B cell (primary cell): ENCODE measurements around the gene SLC1A5. TPM values are rescaled to one million over a fixed set of nuclear protein-coding genes. Genes with fewer than 3 reads are reported as not detected.
A peak's percentile ranks its signal among the peaks of the same experiment; 100 is the strongest.

Source experiments
- ATAC-seq: fragments of 200-7000 bp; cut with Tn5 transposase; one replicate; pipeline ENCODE4 v1.10.0; 2021; ENCODE audit warnings: low read depth, mild to moderate bottlenecking, moderate number of reproducible peaks, moderate library complexity
- CTCF ChIA-PET: fragments of 350-600 bp; sonication (Branson Sonifier 250); formaldehyde crosslinking; loops from one replicate; lab custom pipeline; 2021; ENCODE audit warnings: antibody characterized with exemption, inconsistent platforms; lab: Charles Lee
- POLR2A ChIA-PET: fragments of 350-600 bp; sonication (Branson Sonifier 250); formaldehyde crosslinking; loops from one replicate; lab custom pipeline; 2021; ENCODE audit warnings: antibody characterized with exemption; lab: Charles Lee
- DNase-seq: peaks from one replicate; pipeline ENCODE4 v3.0.0; 2013
- H2AFZ ChIP-seq: 2 replicates; pipeline ENCODE4 v1.6.1; 2012; ENCODE audit warnings: mild to moderate bottlenecking, low read depth, low read length; ENCODE audit not compliant: insufficient read depth, poor library complexity, severe bottlenecking
- H3K27ac ChIP-seq, 2 donors: 1 replicate in 1 of 2; 2 replicates in 1 of 2; pipeline ENCODE4 v1.5.1; 2012 to 2013; ENCODE audit warnings: low read length in 2 of 2, mild to moderate bottlenecking in 2 of 2, moderate library complexity in 1 of 2
- H3K27me3 ChIP-seq, 4 experiments: fragments of 200-600 bp in 1 of 4; sonication (generic) in 1 of 4; replicated peaks in 1 of 4; 1 replicate in 2 of 4; 2 replicates in 2 of 4; pipeline versions ENCODE4 v1.6.1 to v1.7.0; 2013 to 2016; ENCODE audit warnings: low read length in 3 of 4, mild to moderate bottlenecking in 2 of 4, mixed read lengths in 1 of 4, moderate library complexity in 1 of 4; ENCODE audit not compliant: insufficient read depth in 4 of 4, control insufficient read depth in 3 of 4; ENCODE audit errors: control extremely low read depth in 1 of 4
- H3K36me3 ChIP-seq, 2 experiments: replicated peaks in 1 of 2; 1 replicate in 1 of 2; 2 replicates in 1 of 2; pipeline versions ENCODE4 v1.6.1 to v1.7.1; 2013; ENCODE audit warnings: low read length in 1 of 2; ENCODE audit not compliant: insufficient read depth in 2 of 2, control insufficient read depth in 1 of 2; ENCODE audit errors: control extremely low read depth in 1 of 2, extremely low read depth in 1 of 2
- H3K4me1 ChIP-seq, 2 donors: fragments of 200-600 bp in 1 of 2; sonication (generic) in 1 of 2; 1 replicate in 1 of 2; 2 replicates in 1 of 2; pipeline versions ENCODE4 v1.5.1 to v1.6.1; 2013 to 2017; ENCODE audit warnings: low read length in 2 of 2; ENCODE audit not compliant: control insufficient read depth in 2 of 2, insufficient read depth in 2 of 2
- H3K4me2 ChIP-seq: replicated peaks from 2 replicates; pipeline ENCODE3; 2012; ENCODE audit warnings: mild to moderate bottlenecking, low read depth, low read length; ENCODE audit not compliant: poor library complexity, severe bottlenecking
- H3K4me3 ChIP-seq, 5 experiments: fragments of 200-600 bp in 1 of 5; sonication (generic) in 1 of 5; 1 replicate in 3 of 5; 2 replicates in 2 of 5; pipeline versions ENCODE4 v1.5.1 to v1.7.0; 2011 to 2016; ENCODE audit warnings: low read length in 4 of 5, mild to moderate bottlenecking in 4 of 5, low read depth in 2 of 5, control low read depth in 1 of 5, moderate library complexity in 1 of 5; ENCODE audit not compliant: insufficient read depth in 1 of 5; ENCODE audit errors: control extremely low read depth in 1 of 5, extremely low read depth in 1 of 5
- H3K79me2 ChIP-seq: fragments of 200-600 bp; sonication (generic); one replicate; pipeline ENCODE4 v1.6.0; 2016; ENCODE audit warnings: low read length; ENCODE audit not compliant: control insufficient read depth, insufficient read depth
- H3K9ac ChIP-seq: fragments of 200-600 bp; sonication (generic); 2 replicates; pipeline ENCODE4 v1.6.1; 2017; ENCODE audit warnings: mild to moderate bottlenecking, low read length, moderate library complexity
- H3K9me3 ChIP-seq, 3 donors: one replicate each; pipeline versions ENCODE4 v1.6.1 to v1.7.1; 2013; ENCODE audit warnings: low read length in 2 of 3; ENCODE audit not compliant: control insufficient read depth in 2 of 3, insufficient read depth in 1 of 3; ENCODE audit errors: control extremely low read depth in 1 of 3
- H4K20me1 ChIP-seq: 2 replicates; pipeline ENCODE4 v1.6.0; 2012; ENCODE audit warnings: mild to moderate bottlenecking, low read length; ENCODE audit not compliant: insufficient read depth, control insufficient read depth, poor library complexity, severe bottlenecking
- H3K27ac Mint-ChIP-seq: one replicate; pipeline ENCODE4 v1.8.0; 2021; ENCODE audit warnings: mixed read lengths
- H3K27me3 Mint-ChIP-seq: one replicate; pipeline ENCODE4 v1.8.0; 2021; ENCODE audit warnings: mixed read lengths
- H3K4me1 Mint-ChIP-seq: one replicate; pipeline ENCODE4 v1.8.0; 2021; ENCODE audit warnings: mixed read lengths
- H3K4me3 Mint-ChIP-seq: one replicate; pipeline ENCODE4 v1.8.0; 2021; ENCODE audit warnings: mixed read lengths
- H3K9me3 Mint-ChIP-seq: one replicate; pipeline ENCODE4 v1.8.0; 2022; ENCODE audit warnings: mixed read lengths; ENCODE audit not compliant: insufficient read depth
- CTCF ChIP-seq: fragments of 200-600 bp; IDR thresholded peaks from one replicate; pipeline ENCODE4 v1.8.0; 2022; ENCODE audit warnings: antibody characterized with exemption, mild to moderate bottlenecking
- EZH2 ChIP-seq: IDR thresholded peaks from 2 replicates; pipeline ENCODE4 v1.6.1; 2012; ENCODE audit warnings: borderline replicate concordance, low read depth, mild to moderate bottlenecking, moderate library complexity, low read length; ENCODE audit not compliant: insufficient read depth, poor library complexity, severe bottlenecking
- WGBS: methylation state at CpG from one replicate; pipeline ENCODE4 v1.1.5; 2013; ENCODE audit warnings: missing lambda C conversion rate; ENCODE audit not compliant: insufficient coverage; 5-methylcytosine and 5-hydroxymethylcytosine counted together
- intact Hi-C: fragments of 100-400 bp; cut with micrococcal nuclease; formaldehyde crosslinking; loops from one replicate; pipeline ENCODE4 v1.10.0; 2022
- polyA plus RNA-seq: library from polyadenylated mRNA; depleted of rRNA; stranded (reverse); fragments of >200 nt; gene quantifications from 2 replicates; pipeline ENCODE4 v1.2.3, GENCODE V29; 2012
- total RNA-seq, 2 donors: library from RNA; stranded (reverse); fragments of 120-200 nt in 1 of 2; gene quantifications; 1 replicate in 1 of 2; 2 replicates in 1 of 2; pipeline versions ENCODE4 v1.2.3 to v1.2.4, GENCODE V29; 2013 to 2022

Gene SLC1A5
- total and polyA plus RNA-seq, 2 donors (not counting 1 experiment from before 2014, with no cell fraction given) = 19.0 to 37.3 TPM

GRCh38 chr19:46728693-46729339 lies 59.6 kb downstream of the SLC1A5 start:
- ATAC-seq = peak; percentile 89
- TF ChIP-seq EZH2 (no peak), CTCF (peak; percentile 92)
- intact Hi-C loops = loop anchor here (1.0 to 5.0 kb wide), 5 partner anchors 10 to 37 kb away; partner anchors contain the start of genes FKRP and STRN4

GRCh38 chr19:46728208-46728607 lies 60.2 kb downstream of the SLC1A5 start:
- H3K4me1 ChIP-seq = peaks cover 15 to 17% of the 10 kb centered on the region in 2 donors
- no peaks in the 10 kb centered on the region for H3K9me3 ChIP-seq
- TF ChIP-seq CTCF (no peak), EZH2 (no peak)
- H3K4me3 ChIP-seq = no peak overlapping the region
- no peaks in the 10 kb centered on the region for H3K9me3 Mint-ChIP-seq
- CTCF ChIA-PET = interaction anchor here (0.5 to 14.9 kb wide), 26 partner anchors 9 to 220 kb away, joined by 3 to 353 read pairs (median 5); partner anchors contain the start of genes CALM3, DACT3 and PRKD2
- H3K9ac ChIP-seq = no peak overlapping the region
- intact Hi-C loops = loop anchor here (1.0 to 5.0 kb wide), 5 partner anchors 9 to 36 kb away; partner anchors contain the start of genes FKRP and STRN4
- no peak overlapping the region for H3K27ac Mint-ChIP-seq
- 56% methylated on average over 14 of the region's 14 CpGs for whole genome bisulfite sequencing
- POLR2A ChIA-PET = interaction anchor here (0.6 to 4.0 kb wide), 5 partner anchors 9 to 91 kb away, joined by 5 to 18 read pairs (median 11); partner anchors contain the start of gene PRKD2
- H3K4me3 Mint-ChIP-seq = no peak overlapping the region
- no peaks in the 10 kb centered on the region for H3K27me3 ChIP-seq
- H3K4me2 ChIP-seq = peak overlapping the region; percentile 56
- no peak for DNase-seq
- H3K4me1 Mint-ChIP-seq = peaks cover 35% of the 10 kb centered on the region
- H3K36me3 ChIP-seq = peaks cover 0 to 92% of the 10 kb centered on the region in 2 experiments
- H4K20me1 ChIP-seq = peaks cover 56% of the 10 kb centered on the region
- H3K27me3 Mint-ChIP-seq = no peaks in the 10 kb centered on the region
- H2AFZ ChIP-seq = no peak overlapping the region
- no peak for ATAC-seq
- no peak overlapping the region for H3K27ac ChIP-seq
- peaks cover 63% of the 10 kb centered on the region for H3K79me2 ChIP-seq

More at GRCh38 chr19:46728693-46729339, 59.6 kb downstream of the SLC1A5 start:
- Histone ChIP-seq H3K27ac (no peak overlapping the region), H3K4me2 (peak overlapping the region; percentile 56), H4K20me1 (peaks cover 62% of the 10 kb centered on the region), H3K9me3 (no peaks in the 10 kb centered on the region), H3K9ac (no peak overlapping the region), H3K36me3 (peaks cover 1 to 92% of the 10 kb centered on the region in 2 experiments), H2AFZ (no peak overlapping the region), H3K4me3 (no peak overlapping the region), H3K79me2 (peaks cover 62% of the 10 kb centered on the region), H3K4me1 (peaks cover 10 to 11% of the 10 kb centered on the region in 2 donors), H3K27me3 (no peaks in the 10 kb centered on the region)
- Mint-ChIP-seq H3K27ac (peak overlapping the region; percentile 80), H3K27me3 (no peaks in the 10 kb centered on the region), H3K4me3 (no peak overlapping the region), H3K9me3 (no peaks in the 10 kb centered on the region), H3K4me1 (peaks cover 30% of the 10 kb centered on the region)
- POLR2A ChIA-PET = interaction anchor here (0.6 to 4.0 kb wide), 6 partner anchors 10 to 24 kb away, joined by 3 to 18 read pairs (median 5); partner anchors contain the start of gene PRKD2
- CTCF ChIA-PET = interaction anchor here (0.5 to 14.9 kb wide), 29 partner anchors 8 to 309 kb away, joined by 3 to 353 read pairs (median 5); partner anchors contain the start of genes CALM3, DACT3 and PRKD2
- peak; percentile 87 for DNase-seq
- 49% methylated on average over 20 of the region's 20 CpGs for WGBS
